Endothelial cell of umbilical vein (primary cell): ENCODE data around the gene AUTS2. TPM values are rescaled to one million over a fixed set of nuclear protein-coding genes. Genes with fewer than 3 reads are reported as not detected.

Experiments
- BruUV-seq: library from RNA; stranded (reverse); fragments of 400-500 nt; replicated peaks from 2 replicates; lab custom pipeline; 2021; lab: Mats Ljungman, UMichigan
- CTCF ChIA-PET: fragments of 300-600, 350-600 bp; sonication (Branson Sonifier 250); formaldehyde crosslinking; loops from one replicate; lab custom pipeline; 2021; ENCODE audit warnings: antibody characterized with exemption, inconsistent platforms; lab: Charles Lee
- POLR2A ChIA-PET: fragments of 300-600, 350-600 bp; sonication (Branson Sonifier 250); formaldehyde crosslinking; loops from one replicate; lab custom pipeline; 2021; ENCODE audit warnings: antibody characterized with exemption, inconsistent platforms; lab: Charles Lee
- DNase-seq: peaks from one replicate; pipeline ENCODE4 v3.0.0-alpha.2; 2011; ENCODE audit warnings: low read depth, low spot score
- FAIRE-seq: peaks from 2 replicates; lab custom pipeline; 2011; peaks lifted over from hg19 to GRCh38; lab: Jason Lieb, UNC
- H2AFZ ChIP-seq: 2 replicates; pipeline ENCODE4 v1.6.0; 2012; ENCODE audit warnings: low read depth, low read length, control low read depth, inconsistent platforms
- H3K27ac ChIP-seq: 2 replicates; pipeline ENCODE4 v1.5.1; 2011; ENCODE audit warnings: low read depth, mild to moderate bottlenecking, control low read depth, low read length, moderate library complexity; ENCODE audit not compliant: insufficient read depth
- H3K27me3 ChIP-seq, 2 experiments: 2 replicates each; pipeline versions ENCODE4 v1.6.0 to v1.6.1; 2011; ENCODE audit warnings: low read length in 2 of 2, mixed read lengths in 1 of 2; ENCODE audit not compliant: control insufficient read depth in 2 of 2, insufficient read depth in 2 of 2
- H3K36me3 ChIP-seq, 2 experiments: 2 replicates in 1 of 2; 3 replicates in 1 of 2; pipeline ENCODE4 v1.5.1; 2011; ENCODE audit warnings: low read length in 2 of 2, mild to moderate bottlenecking in 1 of 2, moderate library complexity in 1 of 2; ENCODE audit not compliant: control insufficient read depth in 2 of 2, insufficient read depth in 2 of 2; ENCODE audit errors: extremely low read depth in 1 of 2
- H3K4me1 ChIP-seq: 3 replicates; pipeline ENCODE4 v1.5.1; 2011; ENCODE audit warnings: mild to moderate bottlenecking, low read length; ENCODE audit not compliant: control insufficient read depth, insufficient read depth; ENCODE audit errors: extremely low read depth
- H3K4me2 ChIP-seq: 2 replicates; pipeline ENCODE4 v1.6.1; 2011; ENCODE audit warnings: low read length, control low read depth, mixed read lengths; ENCODE audit not compliant: insufficient read depth
- H3K4me3 ChIP-seq, 3 experiments: fragments of 200-600 bp in 1 of 3; sonication (generic), shearing (Covaris generic) in 1 of 3; replicated peaks in 1 of 3; 2 replicates each; pipeline ENCODE4 v1.5.1; 2011 to 2016; ENCODE audit warnings: control low read depth in 3 of 3, low read length in 3 of 3, mild to moderate bottlenecking in 2 of 3, inconsistent platforms in 1 of 3, low read depth in 1 of 3, moderate library complexity in 1 of 3; ENCODE audit not compliant: insufficient read depth in 1 of 3
- H3K79me2 ChIP-seq: 2 replicates; pipeline ENCODE4 v1.6.0; 2012; ENCODE audit warnings: low read length, inconsistent platforms; ENCODE audit not compliant: control insufficient read depth, insufficient read depth
- H3K9ac ChIP-seq: replicated peaks from 2 replicates; pipeline ENCODE3; 2011; ENCODE audit warnings: low read length, control low read depth; ENCODE audit not compliant: insufficient read depth; ENCODE audit errors: extremely low read depth
- H3K9me1 ChIP-seq: replicated peaks from 3 replicates; pipeline ENCODE4 v1.6.0; 2011; ENCODE audit warnings: mild to moderate bottlenecking, low read length; ENCODE audit not compliant: control insufficient read depth, insufficient read depth; ENCODE audit errors: extremely low read depth
- H3K9me3 ChIP-seq: replicated peaks from 2 replicates; pipeline ENCODE4 v1.5.1; 2012; ENCODE audit warnings: low read length, inconsistent platforms; ENCODE audit not compliant: control insufficient read depth, insufficient read depth
- H4K20me1 ChIP-seq: replicated peaks from 2 replicates; pipeline ENCODE3; 2011; ENCODE audit warnings: mild to moderate bottlenecking, low read length; ENCODE audit not compliant: control insufficient read depth, insufficient read depth; ENCODE audit errors: extremely low read depth
- CTCF ChIP-seq, 2 donors: IDR thresholded peaks; 1 replicate in 1 of 2; 2 replicates in 1 of 2; pipeline ENCODE4 v1.5.1; 2011; ENCODE audit warnings: low read length in 2 of 2, mild to moderate bottlenecking in 2 of 2, moderate library complexity in 2 of 2, control low read depth in 1 of 2, inconsistent platforms in 1 of 2, low read depth in 1 of 2; ENCODE audit not compliant: insufficient read depth in 1 of 2; ENCODE audit errors: extremely low read depth in 1 of 2
- EZH2 ChIP-seq: IDR thresholded peaks from 2 replicates; pipeline ENCODE4 v1.6.1; 2012; ENCODE audit warnings: borderline replicate concordance, low read depth, mild to moderate bottlenecking, moderate library complexity, low read length, inconsistent platforms; ENCODE audit not compliant: severe bottlenecking
- FOS ChIP-seq: IDR thresholded peaks from 2 replicates; pipeline ENCODE4 v1.6.1; 2011; ENCODE audit warnings: mild to moderate bottlenecking, low read length, moderate library complexity, borderline replicate concordance; ENCODE audit not compliant: insufficient read depth
- GATA2 ChIP-seq: IDR thresholded peaks from 2 replicates; pipeline ENCODE4 v1.7.0; 2011; ENCODE audit warnings: low read depth, mild to moderate bottlenecking, moderate library complexity, mixed read lengths, low read length; ENCODE audit not compliant: insufficient read length, insufficient read depth
- JUN ChIP-seq: IDR thresholded peaks from 2 replicates; pipeline ENCODE4 v1.6.1; 2011; ENCODE audit warnings: borderline replicate concordance, low read depth; ENCODE audit not compliant: insufficient read length, insufficient read depth
- MAX ChIP-seq: IDR thresholded peaks from 2 replicates; pipeline ENCODE4 v1.6.1; 2011; ENCODE audit not compliant: insufficient read depth, insufficient read length
- MYC ChIP-seq: IDR thresholded peaks from one replicate; pipeline ENCODE4 v1.6.1; 2011; ENCODE audit warnings: mild to moderate bottlenecking, low read depth, low read length
- POLR2A ChIP-seq: IDR thresholded peaks from 2 replicates; pipeline ENCODE4 v1.6.1; 2012; ENCODE audit warnings: low read depth, mild to moderate bottlenecking, control low read depth, low read length
- POLR2AphosphoS5 ChIP-seq: IDR thresholded peaks from 2 replicates; pipeline ENCODE4 v1.6.1; 2012; ENCODE audit warnings: low read depth, mild to moderate bottlenecking, control low read depth, low read length, moderate library complexity; ENCODE audit not compliant: insufficient read depth
- dilution Hi-C: fragments of 300-500 bp; cut with MboI; formaldehyde crosslinking; loops from one replicate; pipeline ENCODE4 v1.15.0; 2019; ENCODE audit warnings: low sequenced_read_pairs; ENCODE audit not compliant: extremely low pct_ligation_motif_present
- intact Hi-C: fragments of 100-400 bp; cut with micrococcal nuclease; formaldehyde crosslinking; loops from one replicate; pipeline ENCODE4 v1.10.0; 2022
- polyA plus RNA-seq, 4 experiments: library from polyadenylated mRNA; depleted of rRNA in 3 of 4; stranded (reverse) in 3 of 4; unstranded in 1 of 4; fragments of >200 nt; gene quantifications; 2 replicates each; pipeline versions ENCODE4 v1.2.1 to v1.2.3, GENCODE V29; 2011 to 2012; ENCODE audit warnings: missing spikeins in 1 of 4
- total RNA-seq: library from RNA; stranded (reverse); gene quantifications from 2 replicates; pipeline ENCODE4 v1.2.3, GENCODE V29; 2021

Gene AUTS2
- total and polyA plus RNA-seq, 2 donors (not counting 3 experiments of a cell fraction or from before 2014, with no cell fraction given) = 0.59 to 8.0 TPM

- CTCF ChIA-PET = no interaction called here
- no peak overlapping the region for H3K4me2 ChIP-seq
Measured at GRCh38 chr7:70142247-70142932, 544.1 kb downstream of the AUTS2 start.

More at GRCh38 chr7:70142247-70142932, 544.1 kb downstream of the AUTS2 start:
- H3K9ac ChIP-seq = no peak overlapping the region
- no peak for DNase-seq
- dilution Hi-C loops (no loop called here), intact Hi-C loops (no loop called here)
- no peaks in the 10 kb centered on the region for H3K9me1 ChIP-seq
- no peaks in the 10 kb centered on the region for H3K36me3 ChIP-seq
- H3K9me3 ChIP-seq = no peaks in the 10 kb centered on the region
- no peak overlapping the region for H3K4me3 ChIP-seq
- no TSS peak for BruUV-seq
- POLR2A ChIA-PET = no interaction called here
- FAIRE-seq = no peak
- no peaks in the 10 kb centered on the region for H4K20me1 ChIP-seq
- TF ChIP-seq POLR2A (no peak), POLR2AphosphoS5 (no peak), JUN (no peak), GATA2 (no peak), MYC (no peak), MAX (no peak), CTCF (IDR thresholded peaks at IDR 0.05; ENCODE audit: extremely low read depth in 1 of 2, insufficient read depth in 1 of 2, low read depth in 1 of 2, low read length in 2 of 2) (no peak), FOS (no peak), EZH2 (no peak)
- H3K27ac ChIP-seq = no peak overlapping the region
- H3K27me3 ChIP-seq = no peaks in the 10 kb centered on the region
- no peak overlapping the region for H2AFZ ChIP-seq
- no peaks in the 10 kb centered on the region for H3K79me2 ChIP-seq
- no peaks in the 10 kb centered on the region for H3K4me1 ChIP-seq
